Colon (tissue), 2 donors: ENCODE measurements around the gene MAP3K15.

Experiments used
- FAIRE-seq: peaks from 2 replicates; lab custom pipeline; 2012; peaks lifted over from hg19 to GRCh38; lab: Jason Lieb, UNC
- donor health status: control.
- donor health status: control.

The MAP3K15 gene

GRCh38 chrX:19514791-19515614 is at the start of gene MAP3K15:
Gene MAP3K15, minus strand, starts transcription at chrX:19515508. Its CDS starts 247 bp downstream, at chrX:19515261.
- FAIRE-seq: no peak

- no peak for FAIRE-seq
Observed at GRCh38 chrX:19564606-19565005, 49.3 kb upstream of the MAP3K15 start.

- FAIRE-seq: no peak
Observed at GRCh38 chrX:19563746-19564145, 48.4 kb upstream of the MAP3K15 start.

GRCh38 chrX:19563327-19563726 is 48.0 kb upstream of the MAP3K15 start:
- FAIRE-seq: no peak

- FAIRE-seq: no peak
Observed at GRCh38 chrX:19560611-19561010, 45.3 kb upstream of the MAP3K15 start.

GRCh38 chrX:19557822-19558221 is 42.5 kb upstream of the MAP3K15 start:
- FAIRE-seq: no peak

- FAIRE-seq: no peak
Observed at GRCh38 chrX:19556202-19556601, 40.9 kb upstream of the MAP3K15 start.

- no peak for FAIRE-seq
Observed at GRCh38 chrX:19555683-19556082, 40.4 kb upstream of the MAP3K15 start.

GRCh38 chrX:19555236-19555635 is 39.9 kb upstream of the MAP3K15 start:
- no peak for FAIRE-seq

GRCh38 chrX:19554786-19555185 is 39.5 kb upstream of the MAP3K15 start:
- no peak for FAIRE-seq

GRCh38 chrX:19552793-19553192 is 37.5 kb upstream of the MAP3K15 start:
- no peak for FAIRE-seq

- peak; percentile 66 for FAIRE-seq
Observed at GRCh38 chrX:19549838-19550237, 34.5 kb upstream of the MAP3K15 start.

GRCh38 chrX:19548934-19549333 is 33.6 kb upstream of the MAP3K15 start:
- no peak for FAIRE-seq

- no peak for FAIRE-seq
Observed at GRCh38 chrX:19548279-19548678, 33.0 kb upstream of the MAP3K15 start.

- no peak for FAIRE-seq
Observed at GRCh38 chrX:19545651-19546050, 30.3 kb upstream of the MAP3K15 start.

- no peak for FAIRE-seq
Observed at GRCh38 chrX:19544693-19545305, 29.5 kb upstream of the MAP3K15 start.

GRCh38 chrX:19543951-19544381 is 28.7 kb upstream of the MAP3K15 start:
- no peak for FAIRE-seq

GRCh38 chrX:19543020-19543715 is 27.9 kb upstream of the MAP3K15 start:
- no peak for FAIRE-seq

- no peak for FAIRE-seq
Observed at GRCh38 chrX:19541931-19542330, 26.6 kb upstream of the MAP3K15 start.

- FAIRE-seq: no peak
Observed at GRCh38 chrX:19541196-19541595, 25.9 kb upstream of the MAP3K15 start.

- FAIRE-seq: no peak
Observed at GRCh38 chrX:19540076-19540475, 24.8 kb upstream of the MAP3K15 start.

- FAIRE-seq: no peak
Observed at GRCh38 chrX:19539665-19540064, 24.4 kb upstream of the MAP3K15 start.

- FAIRE-seq: no peak
Observed at GRCh38 chrX:19535476-19535875, 20.2 kb upstream of the MAP3K15 start.
